ENCODE measurements around the gene QRFP. TPM values are rescaled to one million over a fixed set of nuclear protein-coding genes. Genes with fewer than 3 reads are reported as not detected.

Gene QRFP
- total RNA-seq, 2 donors from 2014 or later = not detected

- H3K36me3 ChIP-seq = no peaks in the 10 kb centered on the region
- no peaks in the 10 kb centered on the region for H3K9me3 ChIP-seq
- H3K4me3 ChIP-seq = no peak overlapping the region
- no peak for ATAC-seq (ENCODE audit: insufficient number of reproducible peaks, low FRiP score, low read depth)
- no peak for TF ChIP-seq CTCF (IDR thresholded peaks at IDR 0.05)
- peaks cover 0 to 9% of the 10 kb centered on the region in 2 donors for H3K4me1 ChIP-seq (ENCODE audit: control insufficient read depth in 1 of 2, low read depth in 2 of 2)
- H3K27me3 ChIP-seq (replicated peaks; ENCODE audit: insufficient read depth) = peaks cover 3% of the 10 kb centered on the region
- no peak for DNase-seq (ENCODE audit: low spot score)
- no peak overlapping the region for H3K27ac ChIP-seq
Measured at GRCh38 chr9:130932255-130933079, 35.9 kb upstream of the QRFP start.

- Histone ChIP-seq H3K9me3 (no peaks in the 10 kb centered on the region), H3K4me3 (no peak overlapping the region), H3K27ac (no peak overlapping the region), H3K4me1 (ENCODE audit: control insufficient read depth in 1 of 2, low read depth in 2 of 2) (peaks cover 0 to 8% of the 10 kb centered on the region in 2 donors), H3K36me3 (no peaks in the 10 kb centered on the region), H3K27me3 (replicated peaks; ENCODE audit: insufficient read depth) (no peaks in the 10 kb centered on the region)
- ATAC-seq (ENCODE audit: insufficient number of reproducible peaks, low FRiP score, low read depth) = no peak
- no peak for TF ChIP-seq CTCF (IDR thresholded peaks at IDR 0.05)
- no peak for DNase-seq (ENCODE audit: low spot score)
Measured at GRCh38 chr9:130931508-130932254, 35.1 kb upstream of the QRFP start.

GRCh38 chr9:130930804-130931349, 34.3 kb upstream of the QRFP start:
- Histone ChIP-seq H3K9me3 (no peaks in the 10 kb centered on the region), H3K4me3 (no peak overlapping the region), H3K4me1 (ENCODE audit: control insufficient read depth in 1 of 2, low read depth in 2 of 2) (no peaks in the 10 kb centered on the region), H3K36me3 (no peaks in the 10 kb centered on the region), H3K27me3 (replicated peaks; ENCODE audit: insufficient read depth) (no peaks in the 10 kb centered on the region), H3K27ac (no peak overlapping the region)
- ATAC-seq (ENCODE audit: insufficient number of reproducible peaks, low FRiP score, low read depth) = no peak
- DNase-seq (ENCODE audit: low spot score) = no peak
- no peak for TF ChIP-seq CTCF (IDR thresholded peaks at IDR 0.05)

GRCh38 chr9:130930132-130930803, 33.7 kb upstream of the QRFP start:
- DNase-seq (ENCODE audit: low spot score) = no peak
- H3K27me3 ChIP-seq (replicated peaks; ENCODE audit: insufficient read depth) = no peaks in the 10 kb centered on the region
- no peaks in the 10 kb centered on the region for H3K36me3 ChIP-seq
- TF ChIP-seq CTCF (IDR thresholded peaks at IDR 0.05) = no peak
- ATAC-seq (ENCODE audit: insufficient number of reproducible peaks, low FRiP score, low read depth) = no peak
- no peak overlapping the region for H3K27ac ChIP-seq
- no peaks in the 10 kb centered on the region for H3K9me3 ChIP-seq
- no peak overlapping the region for H3K4me3 ChIP-seq
- no peaks in the 10 kb centered on the region for H3K4me1 ChIP-seq (ENCODE audit: control insufficient read depth in 1 of 2, low read depth in 2 of 2)
